Stimulated activated CD4-positive, alpha-beta T cell treated with anti-CD3 and anti-CD28 coated beads, TNF-alpha, amount 100 ng/mL, for 48 hours (primary cell): ENCODE measurements around the gene NTNG1.
"Not testable (repeated sequence)": the region's sequence is repeated elsewhere in the genome, so short reads cannot be mapped to it uniquely, and the experiment has no call there.

Experiments
- DNase-seq, 3 donors: peaks; one replicate each; pipeline ENCODE4 v3.0.0-alpha.2; 2020; ENCODE audit warnings: low read depth in 3 of 3

NTNG1 gene

GRCh38 chr1:107198561-107198960, 57.7 kb downstream of the NTNG1 start:
- no peak for DNase-seq

DNA sequence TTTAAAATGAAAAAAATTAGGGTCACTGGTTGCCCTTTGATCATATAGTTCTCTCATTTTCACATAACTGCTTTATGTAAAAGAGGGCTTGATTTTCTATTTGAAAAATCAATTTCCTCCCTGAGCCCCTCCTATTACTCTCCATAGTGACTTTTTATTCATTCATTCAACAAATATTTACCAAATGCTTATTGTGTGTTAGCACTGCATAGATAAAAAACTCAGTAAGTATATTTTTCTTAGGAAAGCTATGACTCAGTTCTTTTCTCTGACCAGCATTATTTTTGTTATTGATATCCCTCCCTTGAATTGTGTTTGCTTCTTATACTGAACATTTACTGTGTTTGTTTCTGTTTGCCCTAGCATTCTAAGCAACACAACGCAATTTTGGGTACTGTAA, 59.8 kb downstream of the NTNG1 start:
- DNase-seq, result no peak

DNA sequence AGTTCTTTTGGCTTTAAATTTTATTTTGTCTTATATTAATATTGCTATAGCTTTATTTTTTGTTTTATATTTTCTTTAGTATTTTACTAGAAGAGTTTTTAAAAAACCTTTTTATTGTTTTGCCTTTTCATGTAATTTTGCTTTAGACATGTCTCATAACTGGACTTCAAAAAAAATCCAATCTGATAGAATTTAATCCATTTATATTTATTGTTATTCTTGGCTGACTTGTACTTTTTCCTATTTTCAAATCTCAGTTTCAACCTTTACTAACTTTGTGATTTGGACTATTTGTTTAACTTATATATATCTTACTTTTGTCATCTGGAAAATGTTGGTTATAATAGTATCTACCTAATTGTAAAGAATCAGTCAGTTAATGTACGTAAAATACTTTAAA, 61.2 kb downstream of the NTNG1 start:
- DNase-seq, result no peak

- DNase-seq, result no peak
Measured at GRCh38 chr1:107213225-107213624, 72.4 kb downstream of the NTNG1 start.

DNA sequence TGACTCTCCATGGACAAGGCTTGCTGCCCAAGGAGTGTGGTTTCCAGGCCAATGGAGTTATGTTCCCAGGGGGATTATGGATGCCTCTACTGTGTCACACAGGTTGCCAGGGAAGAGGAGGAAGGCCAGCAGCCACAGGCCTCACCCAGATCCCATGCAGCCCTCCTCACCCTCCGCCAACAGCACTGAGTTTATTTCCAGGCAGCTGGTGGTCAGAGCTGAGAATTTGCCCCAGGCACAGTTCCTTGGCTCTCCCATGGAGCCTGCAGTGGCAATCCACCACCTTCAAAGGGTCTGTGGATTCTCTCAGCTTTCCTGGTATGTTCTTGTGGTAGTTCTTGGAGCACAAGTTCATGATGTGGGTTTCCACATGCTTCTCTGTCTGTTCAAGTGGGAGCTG, 79.2 kb downstream of the NTNG1 start:
- DNase-seq, result no peak

DNA sequence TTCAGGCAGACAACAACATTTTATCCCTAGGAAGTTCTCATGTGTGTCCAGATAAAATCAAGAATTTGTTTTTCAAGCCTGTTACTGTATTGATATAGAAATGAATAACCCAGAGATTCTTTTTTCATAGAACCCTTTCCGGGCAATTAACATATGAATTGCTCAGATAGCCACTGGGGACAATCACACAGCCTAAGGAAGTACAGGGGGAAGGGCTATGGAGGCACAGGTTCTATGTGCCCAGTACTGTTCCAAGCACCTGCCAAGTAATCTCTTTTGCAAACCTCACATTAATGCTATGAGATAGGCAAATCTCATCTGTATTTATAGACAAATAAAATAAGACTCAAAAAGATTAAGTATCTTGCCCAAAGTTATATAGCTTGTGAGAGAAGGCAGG, 84.9 kb downstream of the NTNG1 start:
- no peak for DNase-seq

- no peak for DNase-seq
Measured at GRCh38 chr1:107228704-107229371, 88.0 kb downstream of the NTNG1 start.

DNA sequence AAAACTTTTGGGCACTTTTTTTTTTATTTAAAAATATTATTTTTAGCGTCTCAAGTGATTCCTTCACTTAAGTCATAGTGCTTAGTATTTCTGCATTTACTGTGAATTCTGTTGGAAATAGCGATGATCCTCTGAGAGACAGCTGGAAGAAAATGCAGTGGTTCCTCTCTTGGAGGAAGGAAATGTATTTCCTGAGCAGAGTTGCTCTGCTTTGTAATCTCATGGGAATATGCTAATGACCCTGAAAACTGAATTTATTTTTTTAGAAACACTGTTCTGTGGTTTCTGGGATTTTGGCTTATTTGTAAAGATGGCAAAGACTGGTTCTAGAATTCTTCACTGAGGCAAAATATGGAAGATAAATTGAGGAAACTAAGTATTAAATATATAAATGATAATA, 88.9 kb downstream of the NTNG1 start:
- DNase-seq, result no peak

GRCh38 chr1:107230121-107230520, 89.3 kb downstream of the NTNG1 start:
- no peak for DNase-seq

DNA sequence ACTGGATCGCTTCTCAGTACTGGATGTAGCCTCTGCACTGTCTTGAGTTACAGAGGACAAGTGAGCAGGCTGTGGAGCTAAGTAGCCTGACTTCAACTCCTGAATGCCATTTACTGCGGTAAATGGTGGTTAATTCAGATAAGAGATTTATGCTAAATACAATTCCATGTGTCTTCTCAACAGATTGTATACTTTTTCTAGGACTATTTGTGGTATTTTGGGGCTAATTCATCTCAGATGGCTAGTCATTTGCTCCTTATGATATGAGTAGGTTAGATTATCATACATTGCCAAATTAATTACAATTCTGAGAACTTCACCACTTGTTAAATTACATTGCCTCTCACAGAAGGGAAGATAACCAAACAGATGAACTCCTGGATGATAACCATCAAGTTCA, 90.5 kb downstream of the NTNG1 start:
- DNase-seq, result no peak

DNA sequence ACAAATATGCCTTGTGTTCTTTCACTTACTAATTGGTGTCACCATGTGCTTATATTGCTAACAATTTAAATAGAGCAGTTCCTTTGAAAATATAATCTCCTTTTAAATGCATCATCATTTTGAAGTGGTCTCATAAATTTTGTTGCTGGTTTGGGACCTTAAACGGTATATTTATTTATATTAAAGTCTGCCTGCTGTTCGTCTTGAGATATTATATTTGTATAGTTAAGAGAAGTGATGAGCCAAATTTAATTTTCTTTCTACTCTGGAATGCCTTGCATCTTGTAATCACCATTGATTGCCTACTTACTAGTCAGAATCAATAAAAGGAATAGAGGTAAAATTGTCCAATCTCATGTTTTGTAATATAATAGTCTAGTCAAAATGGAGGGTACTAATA, 91.6 kb downstream of the NTNG1 start:
- no peak for DNase-seq

DNA sequence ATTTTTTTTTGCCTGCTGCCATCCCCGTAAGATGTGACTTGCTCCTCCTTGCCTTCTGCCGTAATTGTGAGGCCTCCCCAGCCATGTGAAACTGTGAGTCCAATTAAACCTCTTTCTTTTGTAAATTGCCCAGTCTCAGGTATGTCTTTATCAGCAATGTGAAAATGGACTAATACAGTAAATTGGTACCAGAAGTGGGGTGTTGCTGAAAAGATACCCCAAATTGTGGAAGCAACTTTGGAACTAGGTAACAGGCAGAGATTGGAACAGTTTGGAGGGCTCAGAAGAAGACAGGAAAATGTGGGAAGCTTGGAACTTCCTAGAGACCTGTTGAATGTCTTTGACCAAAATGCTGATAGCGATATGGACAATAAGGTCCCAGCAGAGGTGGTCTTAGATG, 95.9 kb downstream of the NTNG1 start:
- not testable (repeated sequence) for DNase-seq

DNA sequence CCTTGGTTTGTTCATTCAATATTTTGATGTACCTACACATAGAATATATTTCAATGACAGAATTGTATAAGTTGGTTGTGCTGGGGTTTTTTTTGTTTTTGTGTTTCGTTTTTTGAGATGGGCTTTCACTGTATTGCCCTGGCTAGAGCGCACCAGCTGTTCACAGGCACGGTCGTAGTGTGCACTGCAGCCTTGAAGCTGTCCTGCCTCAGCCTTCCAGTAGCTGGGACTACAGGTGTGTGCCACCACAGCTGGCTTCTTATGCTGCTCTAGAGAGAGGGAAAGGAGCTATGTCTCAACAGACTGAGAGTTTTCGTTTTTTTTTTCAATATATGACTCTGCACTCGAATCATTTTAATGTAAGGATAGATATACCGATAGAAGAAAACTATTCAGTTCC, 102.6 kb downstream of the NTNG1 start:
- DNase-seq, result no peak

- no peak for DNase-seq
Measured at GRCh38 chr1:107244709-107245500, 104.1 kb downstream of the NTNG1 start.

DNA sequence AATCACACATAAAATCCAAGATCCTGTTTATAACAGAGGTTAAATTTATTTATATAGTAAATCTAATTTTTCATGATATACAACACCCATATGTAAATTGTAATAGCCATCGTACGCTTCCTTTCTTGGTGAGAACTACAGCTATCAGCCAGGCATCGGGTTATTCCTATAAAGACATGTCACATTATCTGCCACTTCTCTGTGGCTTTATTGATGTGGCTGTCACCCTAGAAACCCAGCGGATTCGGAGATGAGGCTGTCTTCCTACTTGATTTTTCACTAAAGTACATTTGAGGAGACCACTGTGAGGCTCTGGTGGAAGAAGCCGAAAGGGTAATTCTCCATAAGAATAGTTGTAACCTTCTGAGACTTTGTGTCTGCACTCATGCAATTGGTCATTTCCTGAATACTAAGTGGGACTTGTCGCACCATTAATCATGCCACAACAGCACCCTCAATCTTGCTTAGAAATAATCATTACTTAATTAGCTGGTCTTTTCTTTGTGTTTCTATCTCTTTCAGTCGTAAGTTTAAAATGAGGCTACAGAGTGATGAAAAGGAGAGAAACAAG, 106.0 kb downstream of the NTNG1 start:
- no peak for DNase-seq

- DNase-seq, result no peak
Measured at GRCh38 chr1:107247679-107248078, 106.8 kb downstream of the NTNG1 start.

- no peak for DNase-seq
Measured at GRCh38 chr1:107250169-107250568, 109.3 kb downstream of the NTNG1 start.

DNA sequence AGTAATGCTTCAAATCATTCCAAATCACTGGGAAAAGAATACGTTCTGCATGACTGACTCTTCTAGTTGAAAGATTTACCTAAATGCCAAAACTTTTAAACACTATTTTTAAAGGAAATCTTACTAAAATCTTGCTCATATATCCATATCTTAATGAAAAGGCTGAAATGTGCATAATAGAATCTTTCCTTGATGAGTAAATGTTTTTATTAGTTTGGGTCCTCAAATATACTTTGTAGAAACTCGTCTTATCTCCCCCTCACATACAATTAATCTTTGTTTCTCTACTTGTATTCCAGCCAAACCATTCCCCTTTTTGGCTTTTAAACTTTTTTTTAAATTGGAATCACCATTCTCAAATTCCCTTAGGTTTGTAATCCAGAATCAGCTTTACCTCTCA, 110.2 kb downstream of the NTNG1 start:
- DNase-seq, result no peak

DNA sequence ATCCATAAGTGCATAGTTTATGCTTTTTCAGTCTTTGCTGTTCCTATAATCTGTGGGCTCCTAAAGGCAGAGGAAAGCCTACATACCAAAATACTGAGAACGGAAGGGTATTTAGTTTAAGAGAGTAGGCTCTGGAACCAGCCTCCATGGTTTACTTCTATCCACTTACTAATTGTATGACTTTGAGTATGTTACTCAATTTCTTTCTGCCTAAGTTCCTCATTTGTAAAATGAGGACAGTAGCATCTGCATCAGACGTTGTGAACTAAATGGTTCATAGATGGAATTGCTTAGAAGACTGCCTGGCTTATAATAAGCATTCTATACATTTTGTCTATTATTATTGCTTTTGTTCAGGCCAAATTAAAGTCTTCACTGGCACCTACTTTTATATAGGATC, 111.0 kb downstream of the NTNG1 start:
- DNase-seq, result no peak

- no peak for DNase-seq
Measured at GRCh38 chr1:107252271-107252670, 111.4 kb downstream of the NTNG1 start.

DNA sequence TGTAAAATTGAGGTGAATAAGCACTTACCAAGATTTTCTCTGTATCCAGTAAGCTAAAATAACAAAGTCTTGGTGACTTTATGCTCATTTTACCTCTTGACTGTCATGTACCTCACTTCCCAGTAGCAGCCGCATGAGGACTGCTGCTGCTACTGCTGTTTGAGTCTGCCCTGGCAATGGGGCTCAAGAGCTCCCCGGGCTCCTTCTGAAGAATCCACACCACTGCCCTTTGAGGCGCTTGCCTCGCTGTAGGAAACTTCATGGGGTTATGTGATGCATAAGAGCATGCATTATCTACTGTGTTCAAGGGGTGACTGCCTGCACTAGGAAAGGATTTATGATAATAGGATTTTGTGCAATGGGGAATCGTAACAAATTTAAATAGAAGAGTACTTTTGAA, 113.5 kb downstream of the NTNG1 start:
- no peak for DNase-seq

DNA sequence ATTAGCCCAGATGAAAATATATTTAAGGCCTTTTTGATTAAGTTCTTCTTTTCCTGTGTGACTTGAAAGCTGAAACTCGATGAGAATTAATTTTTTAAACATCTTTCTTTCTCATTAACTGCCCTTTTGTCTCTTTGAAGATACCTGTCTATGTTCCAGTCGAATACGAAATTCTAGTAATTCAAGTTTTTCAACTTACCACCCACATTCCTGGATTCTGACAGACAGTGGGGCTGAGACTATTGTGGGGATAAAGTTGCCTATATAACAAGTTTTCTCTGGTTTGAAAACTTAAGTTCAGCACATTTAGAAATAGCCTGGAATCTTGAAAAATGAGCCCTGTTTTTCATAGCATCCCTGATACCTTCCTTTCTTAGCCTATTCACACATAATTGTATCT, 114.6 kb downstream of the NTNG1 start:
- DNase-seq, result no peak
